Nephron (organoid): Measurements from ENCODE around the gene PROS1.
"Not testable (repeated sequence)": the region's sequence is repeated elsewhere in the genome, so short reads cannot be mapped to it uniquely, and the experiment has no call there.

Source experiments
- H3K27ac Mint-ChIP-seq, 3 experiments: 2 replicates each; pipeline ENCODE4 v1.8.0; 2020; ENCODE audit warnings: mixed read lengths in 3 of 3, mild to moderate bottlenecking in 2 of 3, moderate library complexity in 1 of 3
- H3K27me3 Mint-ChIP-seq: 2 replicates; pipeline ENCODE4 v1.8.0; 2021; ENCODE audit warnings: low read depth, mild to moderate bottlenecking, moderate library complexity, mixed read lengths
- H3K36me3 Mint-ChIP-seq: 2 replicates; pipeline ENCODE4 v1.8.0; 2020; ENCODE audit warnings: low read depth, mixed read lengths
- H3K4me1 Mint-ChIP-seq: 2 replicates; pipeline ENCODE4 v1.8.0; 2020; ENCODE audit warnings: mixed read lengths
- H3K4me3 Mint-ChIP-seq, 3 experiments: 2 replicates each; pipeline ENCODE4 v1.8.0; 2020; ENCODE audit warnings: mild to moderate bottlenecking in 3 of 3, mixed read lengths in 3 of 3, moderate library complexity in 2 of 3
- H3K9me3 Mint-ChIP-seq: 2 replicates; pipeline ENCODE4 v1.8.0; 2020; ENCODE audit warnings: mixed read lengths
- TF ChIP-seq, protein P1 (sequence below), 3 experiments: fragments of 200-600 bp; sonication (generic); IDR thresholded peaks; one replicate each; pipeline ENCODE4 v1.5.0; 2021; ENCODE audit warnings: antibody characterized with exemption in 3 of 3; ENCODE audit not compliant: unreplicated experiment in 3 of 3

The PROS1 gene

GRCh38 chr3:93904568-93904967 lies 69.1 kb downstream of the PROS1 start:
- no peak overlapping the region for H3K27ac Mint-ChIP-seq
- H3K4me1 Mint-ChIP-seq = peaks cover 5% of the 10 kb centered on the region
- H3K4me3 Mint-ChIP-seq = no peak overlapping the region
- TF ChIP-seq, protein P1, sequence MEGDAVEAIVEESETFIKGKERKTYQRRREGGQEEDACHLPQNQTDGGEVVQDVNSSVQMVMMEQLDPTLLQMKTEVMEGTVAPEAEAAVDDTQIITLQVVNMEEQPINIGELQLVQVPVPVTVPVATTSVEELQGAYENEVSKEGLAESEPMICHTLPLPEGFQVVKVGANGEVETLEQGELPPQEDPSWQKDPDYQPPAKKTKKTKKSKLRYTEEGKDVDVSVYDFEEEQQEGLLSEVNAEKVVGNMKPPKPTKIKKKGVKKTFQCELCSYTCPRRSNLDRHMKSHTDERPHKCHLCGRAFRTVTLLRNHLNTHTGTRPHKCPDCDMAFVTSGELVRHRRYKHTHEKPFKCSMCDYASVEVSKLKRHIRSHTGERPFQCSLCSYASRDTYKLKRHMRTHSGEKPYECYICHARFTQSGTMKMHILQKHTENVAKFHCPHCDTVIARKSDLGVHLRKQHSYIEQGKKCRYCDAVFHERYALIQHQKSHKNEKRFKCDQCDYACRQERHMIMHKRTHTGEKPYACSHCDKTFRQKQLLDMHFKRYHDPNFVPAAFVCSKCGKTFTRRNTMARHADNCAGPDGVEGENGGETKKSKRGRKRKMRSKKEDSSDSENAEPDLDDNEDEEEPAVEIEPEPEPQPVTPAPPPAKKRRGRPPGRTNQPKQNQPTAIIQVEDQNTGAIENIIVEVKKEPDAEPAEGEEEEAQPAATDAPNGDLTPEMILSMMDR (IDR thresholded peaks at IDR 0.05; ENCODE audit: unreplicated experiment in 3 of 3) = no peak
- H3K27me3 Mint-ChIP-seq = no peaks in the 10 kb centered on the region
- peaks cover 9% of the 10 kb centered on the region for H3K36me3 Mint-ChIP-seq
- H3K9me3 Mint-ChIP-seq = no peaks in the 10 kb centered on the region

DNA sequence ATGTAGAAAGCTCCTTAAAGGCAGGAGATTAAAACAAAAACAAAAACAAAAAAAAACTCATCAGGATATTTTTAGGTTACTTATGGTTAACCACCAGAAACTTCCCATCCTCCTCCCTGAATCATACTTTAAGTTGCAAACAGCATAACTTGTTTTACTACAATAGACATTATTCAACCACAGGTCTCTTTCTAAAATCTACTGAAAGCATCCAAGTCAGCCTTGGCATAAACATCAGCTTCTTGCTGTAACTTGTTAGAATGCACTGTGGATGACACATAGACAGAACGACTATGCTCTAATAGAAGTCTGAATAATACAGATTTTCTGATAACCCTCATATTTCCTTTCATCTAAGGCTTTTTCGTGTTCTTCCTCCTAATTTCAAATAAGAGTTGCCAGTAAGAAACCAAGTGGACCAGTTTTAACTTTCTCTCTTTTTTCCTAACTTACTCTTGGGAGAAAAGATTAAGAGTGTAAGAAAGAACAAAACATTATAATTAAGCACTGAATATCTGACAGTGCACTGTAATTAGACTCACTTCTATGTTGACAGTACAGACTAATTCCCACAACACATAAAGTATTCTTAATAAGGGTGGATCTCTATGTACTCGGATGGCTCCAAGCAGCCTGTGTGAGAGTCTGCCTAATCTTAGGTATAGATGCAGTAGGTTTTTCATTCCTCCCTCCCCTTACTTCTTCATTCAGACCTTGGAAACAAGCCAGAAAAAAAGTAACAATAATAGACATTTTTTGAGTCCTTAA lies 95.3 kb downstream of the PROS1 start:
- H3K27me3 Mint-ChIP-seq, H3K4me1 Mint-ChIP-seq, H3K9me3 Mint-ChIP-seq, H3K4me3 Mint-ChIP-seq, H3K27ac Mint-ChIP-seq, H3K36me3 Mint-ChIP-seq: not testable (repeated sequence)

DNA sequence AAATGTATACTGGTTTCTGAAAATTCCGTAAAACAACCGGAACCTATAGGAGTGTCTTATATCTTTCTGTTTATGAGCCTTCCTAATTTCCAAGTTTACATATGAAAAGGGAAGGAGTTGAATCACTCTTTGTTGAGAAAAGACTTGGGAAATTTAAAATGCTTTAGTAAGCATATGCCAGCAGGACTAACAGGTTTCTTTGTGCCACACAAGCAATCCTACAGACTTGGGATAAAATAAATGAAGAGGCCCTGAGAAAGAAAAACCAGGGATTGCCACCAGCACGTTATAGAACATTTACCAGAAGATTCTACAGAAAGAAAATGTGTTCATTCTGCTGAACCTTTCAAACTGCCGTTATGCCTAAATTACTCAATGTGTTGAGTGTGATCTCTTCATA lies 96.3 kb downstream of the PROS1 start:
- H3K9me3 Mint-ChIP-seq, H3K27me3 Mint-ChIP-seq, H3K4me1 Mint-ChIP-seq, H3K27ac Mint-ChIP-seq, H3K36me3 Mint-ChIP-seq, H3K4me3 Mint-ChIP-seq: not testable (repeated sequence)

DNA sequence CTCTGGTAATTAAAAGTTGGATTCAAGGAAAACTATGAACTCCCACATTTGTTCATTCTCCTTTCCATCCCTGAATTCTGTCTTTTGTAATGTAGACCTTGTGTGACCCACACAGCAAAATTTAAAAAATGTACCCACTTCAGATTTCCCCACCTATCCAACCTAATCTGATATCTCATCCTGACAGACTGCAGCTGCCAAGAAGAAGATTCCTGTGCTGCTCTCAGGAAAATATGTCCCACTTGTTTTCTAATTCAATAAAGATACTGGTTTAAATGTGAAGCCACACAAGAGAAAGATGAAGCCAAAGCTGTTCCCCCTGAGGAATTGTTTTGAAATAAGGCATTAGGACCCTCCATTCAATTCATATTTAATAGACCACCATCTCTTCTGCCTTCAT lies 100.3 kb downstream of the PROS1 start:
- H3K36me3 Mint-ChIP-seq, H3K27me3 Mint-ChIP-seq, H3K4me3 Mint-ChIP-seq, H3K4me1 Mint-ChIP-seq, H3K27ac Mint-ChIP-seq: not testable (repeated sequence)
- H3K9me3 Mint-ChIP-seq = peaks cover 11% of the 10 kb centered on the region

GRCh38 chr3:93867425-93867824 lies 106.3 kb downstream of the PROS1 start:
- no peak overlapping the region for H3K4me3 Mint-ChIP-seq
- peaks cover 18% of the 10 kb centered on the region for H3K9me3 Mint-ChIP-seq
- H3K27me3 Mint-ChIP-seq = no peaks in the 10 kb centered on the region
- TF ChIP-seq, protein P1 (IDR thresholded peaks at IDR 0.05; ENCODE audit: unreplicated experiment in 3 of 3) = no peak
- no peaks in the 10 kb centered on the region for H3K36me3 Mint-ChIP-seq
- H3K27ac Mint-ChIP-seq = no peak overlapping the region
- no peaks in the 10 kb centered on the region for H3K4me1 Mint-ChIP-seq

GRCh38 chr3:93861017-93861416 lies 112.7 kb downstream of the PROS1 start:
- Mint-ChIP-seq H3K9me3 (peaks cover 15% of the 10 kb centered on the region), H3K4me3 (no peak overlapping the region), H3K4me1 (no peaks in the 10 kb centered on the region), H3K27me3 (no peaks in the 10 kb centered on the region), H3K27ac (no peak overlapping the region), H3K36me3 (no peaks in the 10 kb centered on the region)
- TF ChIP-seq, protein P1 (IDR thresholded peaks at IDR 0.05; ENCODE audit: unreplicated experiment in 3 of 3) = no peak

GRCh38 chr3:93855401-93855800 lies 118.3 kb downstream of the PROS1 start:
- TF ChIP-seq, protein P1 (IDR thresholded peaks at IDR 0.05; ENCODE audit: unreplicated experiment in 3 of 3) = no peak
- no peak overlapping the region for H3K4me3 Mint-ChIP-seq
- no peaks in the 10 kb centered on the region for H3K36me3 Mint-ChIP-seq
- H3K4me1 Mint-ChIP-seq = no peaks in the 10 kb centered on the region
- no peak overlapping the region for H3K27ac Mint-ChIP-seq
- H3K9me3 Mint-ChIP-seq = peaks cover 36% of the 10 kb centered on the region
- H3K27me3 Mint-ChIP-seq = no peaks in the 10 kb centered on the region

DNA sequence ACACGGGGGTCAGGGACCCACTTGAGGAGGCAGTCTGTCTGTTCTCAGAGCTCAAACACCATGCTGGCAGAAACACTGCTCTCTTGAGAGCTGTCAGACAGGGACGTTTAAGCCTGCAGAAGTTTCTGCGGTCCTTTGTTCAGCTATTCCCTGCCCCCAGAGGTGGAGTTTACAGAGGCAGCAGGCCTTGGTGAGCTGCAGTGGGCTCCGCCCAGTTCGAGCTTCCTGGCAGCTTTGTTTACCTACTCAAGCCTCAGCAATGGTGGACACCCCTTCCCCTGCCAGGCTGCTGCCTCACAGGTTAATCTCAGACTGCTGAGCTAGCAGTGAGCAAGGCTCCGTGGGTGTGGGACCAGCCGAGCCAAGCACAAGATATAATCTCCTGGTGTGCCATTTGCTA lies 121.5 kb downstream of the PROS1 start:
- H3K9me3 Mint-ChIP-seq = peaks cover 42% of the 10 kb centered on the region
- H3K27ac Mint-ChIP-seq, H3K27me3 Mint-ChIP-seq: not testable (repeated sequence)

More for the DNA sequence above, 121.5 kb downstream of the PROS1 start:
- H3K4me1 Mint-ChIP-seq, H3K4me3 Mint-ChIP-seq, H3K36me3 Mint-ChIP-seq: not testable (repeated sequence)
